HL-60 (cell line): ENCODE results near the gene TRIM25.

Experiments
- DNase-seq, 2 experiments: peaks; one replicate each; pipeline ENCODE4 v3.0.0-alpha.2; 2010 to 2020; ENCODE audit warnings: low read depth in 1 of 2, low spot score in 1 of 2
- H3K27ac ChIP-seq: fragments of 250-450 bp; sonication (Bioruptor Pico); replicated peaks from 2 replicates; pipeline ENCODE4 v1.5.1; 2020; ENCODE audit warnings: mild to moderate bottlenecking, moderate library complexity
- H3K27me3 ChIP-seq: fragments of 250-450 bp; sonication (Bioruptor Pico); 2 replicates; pipeline ENCODE4 v1.5.1; 2021; ENCODE audit warnings: mild to moderate bottlenecking, moderate library complexity; ENCODE audit not compliant: insufficient read depth, poor library complexity, severe bottlenecking
- H3K4me3 ChIP-seq: replicated peaks from 2 replicates; pipeline ENCODE4 v1.5.1; 2011; ENCODE audit warnings: mild to moderate bottlenecking, control low read depth, low read length; ENCODE audit not compliant: insufficient read depth
- GABPA ChIP-seq: IDR thresholded peaks from 2 replicates; pipeline ENCODE4 v1.6.1; 2012; ENCODE audit warnings: low read depth
- POLR2AphosphoS5 ChIP-seq: IDR thresholded peaks from 2 replicates; pipeline ENCODE4 v1.6.1; 2012; ENCODE audit warnings: low read depth
- SPI1 ChIP-seq: IDR thresholded peaks from 2 replicates; pipeline ENCODE4 v1.6.1; 2012; ENCODE audit warnings: low read depth, mild to moderate bottlenecking, borderline replicate concordance
- TF ChIP-seq, protein P1 (sequence below): IDR thresholded peaks from 2 replicates; pipeline ENCODE4 v1.6.1; 2012; ENCODE audit warnings: low read depth; ENCODE audit not compliant: insufficient replicate concordance
- TF ChIP-seq, protein P2 (sequence below): IDR thresholded peaks from one replicate; pipeline ENCODE4 v1.5.1; 2011; ENCODE audit warnings: low read length, control low read depth, inconsistent platforms; ENCODE audit not compliant: insufficient read depth

Gene TRIM25

GRCh38 chr17:56850591-56850990 lies 63.3 kb downstream of the TRIM25 start:
- TF ChIP-seq, protein P1, sequence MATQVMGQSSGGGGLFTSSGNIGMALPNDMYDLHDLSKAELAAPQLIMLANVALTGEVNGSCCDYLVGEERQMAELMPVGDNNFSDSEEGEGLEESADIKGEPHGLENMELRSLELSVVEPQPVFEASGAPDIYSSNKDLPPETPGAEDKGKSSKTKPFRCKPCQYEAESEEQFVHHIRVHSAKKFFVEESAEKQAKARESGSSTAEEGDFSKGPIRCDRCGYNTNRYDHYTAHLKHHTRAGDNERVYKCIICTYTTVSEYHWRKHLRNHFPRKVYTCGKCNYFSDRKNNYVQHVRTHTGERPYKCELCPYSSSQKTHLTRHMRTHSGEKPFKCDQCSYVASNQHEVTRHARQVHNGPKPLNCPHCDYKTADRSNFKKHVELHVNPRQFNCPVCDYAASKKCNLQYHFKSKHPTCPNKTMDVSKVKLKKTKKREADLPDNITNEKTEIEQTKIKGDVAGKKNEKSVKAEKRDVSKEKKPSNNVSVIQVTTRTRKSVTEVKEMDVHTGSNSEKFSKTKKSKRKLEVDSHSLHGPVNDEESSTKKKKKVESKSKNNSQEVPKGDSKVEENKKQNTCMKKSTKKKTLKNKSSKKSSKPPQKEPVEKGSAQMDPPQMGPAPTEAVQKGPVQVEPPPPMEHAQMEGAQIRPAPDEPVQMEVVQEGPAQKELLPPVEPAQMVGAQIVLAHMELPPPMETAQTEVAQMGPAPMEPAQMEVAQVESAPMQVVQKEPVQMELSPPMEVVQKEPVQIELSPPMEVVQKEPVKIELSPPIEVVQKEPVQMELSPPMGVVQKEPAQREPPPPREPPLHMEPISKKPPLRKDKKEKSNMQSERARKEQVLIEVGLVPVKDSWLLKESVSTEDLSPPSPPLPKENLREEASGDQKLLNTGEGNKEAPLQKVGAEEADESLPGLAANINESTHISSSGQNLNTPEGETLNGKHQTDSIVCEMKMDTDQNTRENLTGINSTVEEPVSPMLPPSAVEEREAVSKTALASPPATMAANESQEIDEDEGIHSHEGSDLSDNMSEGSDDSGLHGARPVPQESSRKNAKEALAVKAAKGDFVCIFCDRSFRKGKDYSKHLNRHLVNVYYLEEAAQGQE = no peak
- TF ChIP-seq, protein P2, sequence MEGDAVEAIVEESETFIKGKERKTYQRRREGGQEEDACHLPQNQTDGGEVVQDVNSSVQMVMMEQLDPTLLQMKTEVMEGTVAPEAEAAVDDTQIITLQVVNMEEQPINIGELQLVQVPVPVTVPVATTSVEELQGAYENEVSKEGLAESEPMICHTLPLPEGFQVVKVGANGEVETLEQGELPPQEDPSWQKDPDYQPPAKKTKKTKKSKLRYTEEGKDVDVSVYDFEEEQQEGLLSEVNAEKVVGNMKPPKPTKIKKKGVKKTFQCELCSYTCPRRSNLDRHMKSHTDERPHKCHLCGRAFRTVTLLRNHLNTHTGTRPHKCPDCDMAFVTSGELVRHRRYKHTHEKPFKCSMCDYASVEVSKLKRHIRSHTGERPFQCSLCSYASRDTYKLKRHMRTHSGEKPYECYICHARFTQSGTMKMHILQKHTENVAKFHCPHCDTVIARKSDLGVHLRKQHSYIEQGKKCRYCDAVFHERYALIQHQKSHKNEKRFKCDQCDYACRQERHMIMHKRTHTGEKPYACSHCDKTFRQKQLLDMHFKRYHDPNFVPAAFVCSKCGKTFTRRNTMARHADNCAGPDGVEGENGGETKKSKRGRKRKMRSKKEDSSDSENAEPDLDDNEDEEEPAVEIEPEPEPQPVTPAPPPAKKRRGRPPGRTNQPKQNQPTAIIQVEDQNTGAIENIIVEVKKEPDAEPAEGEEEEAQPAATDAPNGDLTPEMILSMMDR = no peak
- TF ChIP-seq SPI1 (no peak), POLR2AphosphoS5 (no peak)
- Histone ChIP-seq H3K27me3 (no peaks in the 10 kb centered on the region), H3K27ac (no peak overlapping the region), H3K4me3 (no peak overlapping the region)
- no peak for DNase-seq

DNA sequence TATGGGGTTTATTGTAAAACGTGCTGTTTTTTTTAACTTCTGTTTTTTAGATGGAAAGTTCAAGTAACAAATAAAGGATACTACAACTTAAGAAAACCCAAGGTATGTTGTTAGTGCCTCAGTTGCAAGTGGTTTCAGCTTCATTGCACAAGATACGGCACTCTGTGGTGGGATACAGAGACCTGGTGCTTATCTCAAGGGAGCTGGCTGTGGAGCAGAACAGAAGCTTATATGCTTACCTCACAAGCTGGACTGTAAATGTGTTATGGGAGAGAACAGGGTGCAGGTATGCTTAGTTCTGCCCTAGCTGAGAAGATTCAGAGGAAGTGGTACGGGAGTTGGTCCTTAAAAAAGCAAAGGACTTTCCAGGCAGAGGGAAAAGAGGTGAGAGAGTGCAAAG lies 64.7 kb downstream of the TRIM25 start:
- TF ChIP-seq, protein P1 = no peak
- TF ChIP-seq SPI1 (no peak), POLR2AphosphoS5 (no peak), GABPA (no peak)
- TF ChIP-seq, protein P2 = no peak
- no peak for DNase-seq
- Histone ChIP-seq H3K27me3 (no peaks in the 10 kb centered on the region), H3K4me3 (no peak overlapping the region), H3K27ac (no peak overlapping the region)

DNA sequence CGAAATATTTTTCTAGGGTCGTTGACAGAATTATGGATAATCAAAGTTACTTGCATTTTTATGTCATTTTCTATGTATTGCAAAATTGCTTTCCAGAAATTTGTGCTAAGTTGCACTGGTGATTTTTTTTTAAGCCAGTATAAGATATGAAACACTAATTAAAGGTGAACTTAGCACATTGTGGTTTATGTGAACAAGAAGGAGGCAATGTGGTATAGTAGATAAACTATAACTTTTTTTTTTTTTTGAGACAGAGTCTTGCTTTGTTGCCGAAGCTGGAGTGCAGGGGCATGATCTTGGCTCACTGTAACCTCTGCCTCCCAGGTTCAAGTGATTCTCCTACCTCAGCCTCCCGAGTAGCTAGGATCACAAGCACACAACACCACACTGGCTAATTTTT lies 66.7 kb downstream of the TRIM25 start:
- Histone ChIP-seq H3K4me3 (no peak overlapping the region), H3K27me3 (no peaks in the 10 kb centered on the region), H3K27ac (no peak overlapping the region)
- TF ChIP-seq SPI1 = no peak
- no peak for TF ChIP-seq POLR2AphosphoS5
- TF ChIP-seq, protein P1 = no peak
- no peak for TF ChIP-seq GABPA
- TF ChIP-seq, protein P2 = no peak
- no peak for DNase-seq
